Measurements from ENCODE around the gene ARMH3.
"Not testable (repeated sequence)": the region's sequence is repeated elsewhere in the genome, so short reads cannot be mapped to it uniquely, and the experiment has no call there.

- not testable (repeated sequence) for TF ChIP-seq CTCF (conservative IDR thresholded peaks at IDR 0.05); ZFX (IDR thresholded peaks at IDR 0.05)
Observed at GRCh38 chr10:101980677-101981076, 75.3 kb downstream of the ARMH3 start.

Data from C4-2B (cell line).